T-helper 2 cell (primary cell): ENCODE results near the gene ATG7.
"Not testable (repeated sequence)": the region's sequence is repeated elsewhere in the genome, so short reads cannot be mapped to it uniquely, and the experiment has no call there.

Experiments used
- DNase-seq, 5 experiments: peaks; one replicate each; pipeline versions ENCODE4 v3.0.0 to v3.0.0-alpha.2; 2012 to 2022

Gene ATG7

GRCh38 chr3:11595024-11595423, 322.8 kb downstream of the ATG7 start:
- not testable (repeated sequence) for DNase-seq

GRCh38 chr3:11596387-11596786, 324.2 kb downstream of the ATG7 start:
- DNase-seq = no peak

GRCh38 chr3:11600501-11601282, 328.5 kb downstream of the ATG7 start:
- DNase-seq = no peak

GRCh38 chr3:11601446-11602238, 329.4 kb downstream of the ATG7 start:
- peak in 1 of 5 experiments; percentile 24 for DNase-seq

GRCh38 chr3:11602239-11602840, 330.1 kb downstream of the ATG7 start:
- DNase-seq = no peak

- no peak for DNase-seq
These were observed 330.8 kb downstream of the ATG7 start for GRCh38 chr3:11602886-11603527.

GRCh38 chr3:11603628-11604027, 331.4 kb downstream of the ATG7 start:
- DNase-seq = no peak

- DNase-seq = no peak
These were observed 332.1 kb downstream of the ATG7 start for GRCh38 chr3:11604139-11604892.

- DNase-seq = no peak
These were observed 333.2 kb downstream of the ATG7 start for GRCh38 chr3:11605398-11605797.

GRCh38 chr3:11606090-11606784, 334.0 kb downstream of the ATG7 start:
- no peak for DNase-seq

GRCh38 chr3:11606865-11607440, 334.8 kb downstream of the ATG7 start:
- DNase-seq = no peak
